ENCODE data around the gene ZSCAN10.

DNA sequence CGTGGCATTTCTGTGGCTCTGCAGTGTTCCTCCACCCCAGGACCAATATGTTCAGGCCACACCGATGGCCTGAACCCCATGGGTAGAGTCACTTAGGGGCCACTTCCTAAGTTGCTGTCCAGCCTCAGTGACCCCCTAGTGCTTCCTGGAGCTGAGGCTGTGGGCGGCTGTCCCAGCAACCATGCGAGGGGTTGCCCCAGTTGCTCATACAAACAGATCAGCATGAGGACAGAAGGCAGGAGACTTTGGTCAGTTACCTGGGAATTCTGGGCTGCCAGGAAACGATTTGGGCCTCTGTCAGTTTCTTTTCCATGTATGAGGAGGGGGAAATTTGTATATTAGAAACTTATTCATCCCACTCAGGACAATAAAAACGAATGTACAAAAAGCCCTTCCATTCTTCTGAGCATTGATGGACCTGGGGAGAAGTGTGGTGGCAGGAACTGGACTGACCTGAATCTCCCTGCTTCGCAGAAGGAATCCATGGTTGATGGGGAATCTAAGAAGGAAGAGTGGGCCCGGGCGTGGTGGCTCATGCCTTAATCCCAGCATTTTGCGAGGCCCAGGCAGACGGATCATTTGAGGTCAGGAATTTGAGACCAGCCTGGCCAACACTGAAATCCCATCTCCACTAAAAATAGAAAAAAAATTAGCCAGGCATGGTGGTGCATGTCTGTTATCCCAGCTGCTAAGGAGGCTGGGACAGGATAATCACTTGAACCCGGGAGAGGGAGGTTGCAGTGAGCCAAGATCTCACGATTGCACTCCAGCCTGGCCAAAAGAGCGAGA, 38.6 kb downstream of the ZSCAN10 start:
- TF ChIP-seq, protein P1, sequence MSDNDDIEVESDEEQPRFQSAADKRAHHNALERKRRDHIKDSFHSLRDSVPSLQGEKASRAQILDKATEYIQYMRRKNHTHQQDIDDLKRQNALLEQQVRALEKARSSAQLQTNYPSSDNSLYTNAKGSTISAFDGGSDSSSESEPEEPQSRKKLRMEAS (IDR thresholded peaks at IDR 0.05): no peak
- TF ChIP-seq EZH2 (IDR thresholded peaks at IDR 0.05) (no peak), YY1 (IDR thresholded peaks at IDR 0.05; ENCODE audit: extremely low read depth, insufficient replicate concordance, low read depth, low read length) (no peak), POLR2AphosphoS5 (IDR thresholded peaks at IDR 0.05; ENCODE audit: low read depth, low read length) (no peak), RAD21 (IDR thresholded peaks at IDR 0.05; ENCODE audit: low read depth) (no peak), POLR2A (IDR thresholded peaks at IDR 0.05; ENCODE audit: borderline replicate concordance, extremely low read depth, insufficient read depth, insufficient read length) (no peak), ZNF274 (IDR thresholded peaks at IDR 0.05; ENCODE audit: low read depth, low read length) (no peak), SRF (IDR thresholded peaks at IDR 0.05; ENCODE audit: low read depth) (no peak), CEBPB (IDR thresholded peaks at IDR 0.05; ENCODE audit: low read depth) (no peak), EZH2phosphoT487 (IDR thresholded peaks at IDR 0.05; ENCODE audit: borderline replicate concordance) (no peak)
- TF ChIP-seq, protein P2, sequence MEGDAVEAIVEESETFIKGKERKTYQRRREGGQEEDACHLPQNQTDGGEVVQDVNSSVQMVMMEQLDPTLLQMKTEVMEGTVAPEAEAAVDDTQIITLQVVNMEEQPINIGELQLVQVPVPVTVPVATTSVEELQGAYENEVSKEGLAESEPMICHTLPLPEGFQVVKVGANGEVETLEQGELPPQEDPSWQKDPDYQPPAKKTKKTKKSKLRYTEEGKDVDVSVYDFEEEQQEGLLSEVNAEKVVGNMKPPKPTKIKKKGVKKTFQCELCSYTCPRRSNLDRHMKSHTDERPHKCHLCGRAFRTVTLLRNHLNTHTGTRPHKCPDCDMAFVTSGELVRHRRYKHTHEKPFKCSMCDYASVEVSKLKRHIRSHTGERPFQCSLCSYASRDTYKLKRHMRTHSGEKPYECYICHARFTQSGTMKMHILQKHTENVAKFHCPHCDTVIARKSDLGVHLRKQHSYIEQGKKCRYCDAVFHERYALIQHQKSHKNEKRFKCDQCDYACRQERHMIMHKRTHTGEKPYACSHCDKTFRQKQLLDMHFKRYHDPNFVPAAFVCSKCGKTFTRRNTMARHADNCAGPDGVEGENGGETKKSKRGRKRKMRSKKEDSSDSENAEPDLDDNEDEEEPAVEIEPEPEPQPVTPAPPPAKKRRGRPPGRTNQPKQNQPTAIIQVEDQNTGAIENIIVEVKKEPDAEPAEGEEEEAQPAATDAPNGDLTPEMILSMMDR (IDR thresholded peaks at IDR 0.05 in 2 of 3, conservative IDR thresholded peaks at IDR 0.05 in 1 of 3; ENCODE audit: borderline replicate concordance in 1 of 3, insufficient read depth in 1 of 3, low read depth in 2 of 3, low read length in 2 of 3): no peak
- TF ChIP-seq, protein P3, sequence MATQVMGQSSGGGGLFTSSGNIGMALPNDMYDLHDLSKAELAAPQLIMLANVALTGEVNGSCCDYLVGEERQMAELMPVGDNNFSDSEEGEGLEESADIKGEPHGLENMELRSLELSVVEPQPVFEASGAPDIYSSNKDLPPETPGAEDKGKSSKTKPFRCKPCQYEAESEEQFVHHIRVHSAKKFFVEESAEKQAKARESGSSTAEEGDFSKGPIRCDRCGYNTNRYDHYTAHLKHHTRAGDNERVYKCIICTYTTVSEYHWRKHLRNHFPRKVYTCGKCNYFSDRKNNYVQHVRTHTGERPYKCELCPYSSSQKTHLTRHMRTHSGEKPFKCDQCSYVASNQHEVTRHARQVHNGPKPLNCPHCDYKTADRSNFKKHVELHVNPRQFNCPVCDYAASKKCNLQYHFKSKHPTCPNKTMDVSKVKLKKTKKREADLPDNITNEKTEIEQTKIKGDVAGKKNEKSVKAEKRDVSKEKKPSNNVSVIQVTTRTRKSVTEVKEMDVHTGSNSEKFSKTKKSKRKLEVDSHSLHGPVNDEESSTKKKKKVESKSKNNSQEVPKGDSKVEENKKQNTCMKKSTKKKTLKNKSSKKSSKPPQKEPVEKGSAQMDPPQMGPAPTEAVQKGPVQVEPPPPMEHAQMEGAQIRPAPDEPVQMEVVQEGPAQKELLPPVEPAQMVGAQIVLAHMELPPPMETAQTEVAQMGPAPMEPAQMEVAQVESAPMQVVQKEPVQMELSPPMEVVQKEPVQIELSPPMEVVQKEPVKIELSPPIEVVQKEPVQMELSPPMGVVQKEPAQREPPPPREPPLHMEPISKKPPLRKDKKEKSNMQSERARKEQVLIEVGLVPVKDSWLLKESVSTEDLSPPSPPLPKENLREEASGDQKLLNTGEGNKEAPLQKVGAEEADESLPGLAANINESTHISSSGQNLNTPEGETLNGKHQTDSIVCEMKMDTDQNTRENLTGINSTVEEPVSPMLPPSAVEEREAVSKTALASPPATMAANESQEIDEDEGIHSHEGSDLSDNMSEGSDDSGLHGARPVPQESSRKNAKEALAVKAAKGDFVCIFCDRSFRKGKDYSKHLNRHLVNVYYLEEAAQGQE (IDR thresholded peaks at IDR 0.05; ENCODE audit: low read depth): no peak

All from HCT116 (cell line).